Endodermal cell (in vitro differentiated cells): ENCODE results near the gene SNRNP70. TPM values are rescaled to one million over a fixed set of nuclear protein-coding genes. Genes with fewer than 3 reads are reported as not detected.
"Not testable (repeated sequence)": the region's sequence is repeated elsewhere in the genome, so short reads cannot be mapped to it uniquely, and the experiment has no call there.

Source experiments
- DNase-seq: peaks from one replicate; pipeline ENCODE4 v3.0.0-alpha.2; 2017
- H3K27ac ChIP-seq: 2 replicates; pipeline ENCODE4 v1.5.1; 2013; ENCODE audit warnings: mild to moderate bottlenecking, low read depth, low read length, moderate library complexity
- H3K27me3 ChIP-seq: 2 replicates; pipeline ENCODE4 v1.6.1; 2013; ENCODE audit warnings: mild to moderate bottlenecking, low read length, moderate library complexity; ENCODE audit not compliant: insufficient read depth, control insufficient read depth, poor library complexity, severe bottlenecking
- H3K36me3 ChIP-seq: 2 replicates; pipeline ENCODE4 v1.7.0; 2013; ENCODE audit warnings: mild to moderate bottlenecking, low read length, moderate library complexity; ENCODE audit not compliant: control insufficient read depth, insufficient read depth
- H3K4me1 ChIP-seq: one replicate; pipeline ENCODE4 v1.7.0; 2013; ENCODE audit warnings: low read length; ENCODE audit not compliant: control insufficient read depth, insufficient read depth
- H3K4me3 ChIP-seq: 2 replicates; pipeline ENCODE4 v1.5.1; 2013; ENCODE audit warnings: mild to moderate bottlenecking, low read length, moderate library complexity
- H3K9ac ChIP-seq: 2 replicates; pipeline ENCODE4 v1.6.1; 2013; ENCODE audit warnings: mild to moderate bottlenecking, low read length, moderate library complexity; ENCODE audit not compliant: poor library complexity, severe bottlenecking; ENCODE audit errors: extremely low read depth
- H3K9me3 ChIP-seq: 2 replicates; pipeline ENCODE4 v1.6.1; 2013; ENCODE audit warnings: mild to moderate bottlenecking, low read length, moderate library complexity; ENCODE audit not compliant: control insufficient read depth
- H3K27ac Mint-ChIP-seq: 2 replicates; pipeline ENCODE4 v1.8.0; 2020; ENCODE audit warnings: mixed read lengths
- H3K27me3 Mint-ChIP-seq: 2 replicates; pipeline ENCODE4 v1.8.0; 2021; ENCODE audit warnings: mild to moderate bottlenecking, mixed read lengths; ENCODE audit not compliant: insufficient read depth
- H3K36me3 Mint-ChIP-seq: 2 replicates; pipeline ENCODE4 v1.8.0; 2020; ENCODE audit warnings: low read depth, mixed read lengths
- H3K4me1 Mint-ChIP-seq: 2 replicates; pipeline ENCODE4 v1.8.0; 2020; ENCODE audit warnings: mixed read lengths
- H3K4me3 Mint-ChIP-seq: 2 replicates; pipeline ENCODE4 v1.8.0; 2020; ENCODE audit warnings: mild to moderate bottlenecking, moderate library complexity, mixed read lengths
- H3K9me3 Mint-ChIP-seq: 2 replicates; pipeline ENCODE4 v1.8.0; 2020; ENCODE audit warnings: mild to moderate bottlenecking, mixed read lengths
- CTCF ChIP-seq: fragments of 200-600 bp; sonication (generic); conservative IDR thresholded peaks from 2 replicates; pipeline ENCODE4 v1.5.0; 2021; ENCODE audit warnings: antibody characterized with exemption, mild to moderate bottlenecking
- WGBS, 2 experiments: methylation state at CpG; one replicate each; pipeline versions ENCODE4 v1.1.5 to v1.1.7; 2013; ENCODE audit warnings: missing lambda C conversion rate in 2 of 2, mixed read lengths in 1 of 2; ENCODE audit not compliant: insufficient coverage in 1 of 2, insufficient read length in 1 of 2; 5-methylcytosine and 5-hydroxymethylcytosine counted together
- total RNA-seq, 2 donors: library from RNA; stranded (reverse); fragmentation: NEBNext Ultra II Directional in 1 of 2; extraction: Animal tissue kit (Norgen Biotek cat#: 25700) in 1 of 2; gene quantifications; 2 replicates in 1 of 2; 3 replicates in 1 of 2; pipeline ENCODE4 v1.2.1, GENCODE V29; 2021

Gene SNRNP70
- total RNA-seq, 2 donors from 2014 or later: 284 to 292 TPM

- Mint-ChIP-seq H3K27ac (no peak overlapping the region), H3K4me3 (no peak overlapping the region), H3K27me3 (peaks cover 75% of the 10 kb centered on the region), H3K4me1 (peaks cover 2% of the 10 kb centered on the region), H3K36me3 (no peaks in the 10 kb centered on the region), H3K9me3 (no peaks in the 10 kb centered on the region)
- no peak overlapping the region for H3K27ac ChIP-seq
- no peaks in the 10 kb centered on the region for H3K4me1 ChIP-seq
- peak; percentile 75 for DNase-seq
- H3K27me3 ChIP-seq: peaks cover 20% of the 10 kb centered on the region
- TF ChIP-seq CTCF: no peak
- H3K9ac ChIP-seq: no peak overlapping the region
- no peak overlapping the region for H3K4me3 ChIP-seq
- WGBS, 2 experiments: 67 to 68% methylated on average over 13 to 23 of the region's 23 CpGs
- H3K36me3 ChIP-seq: no peaks in the 10 kb centered on the region
- no peaks in the 10 kb centered on the region for H3K9me3 ChIP-seq
These were observed 39.9 kb downstream of the SNRNP70 start for GRCh38 chr19:49125025-49125731.

GRCh38 chr19:49126575-49126974 lies 41.3 kb downstream of the SNRNP70 start:
- TF ChIP-seq CTCF: no peak
- Histone ChIP-seq H3K4me1 (no peaks in the 10 kb centered on the region), H3K36me3 (no peaks in the 10 kb centered on the region), H3K9ac (no peak overlapping the region), H3K27ac (no peak overlapping the region), H3K27me3 (peaks cover 9% of the 10 kb centered on the region), H3K4me3 (no peak overlapping the region), H3K9me3 (no peaks in the 10 kb centered on the region)
- 87 to 100% methylated on average over 1 to 3 of the region's 4 CpGs for WGBS, 2 experiments
- no peak overlapping the region for H3K4me3 Mint-ChIP-seq
- H3K36me3 Mint-ChIP-seq: no peaks in the 10 kb centered on the region
- no peak overlapping the region for H3K27ac Mint-ChIP-seq
- peaks cover 2% of the 10 kb centered on the region for H3K4me1 Mint-ChIP-seq
- DNase-seq: no peak
- peaks cover 62% of the 10 kb centered on the region for H3K27me3 Mint-ChIP-seq
- no peaks in the 10 kb centered on the region for H3K9me3 Mint-ChIP-seq

GRCh38 chr19:49127225-49127624 lies 42.0 kb downstream of the SNRNP70 start:
- H3K36me3 Mint-ChIP-seq, H3K4me1 ChIP-seq, DNase-seq, H3K27me3 ChIP-seq, H3K9me3 Mint-ChIP-seq, H3K36me3 ChIP-seq, H3K9me3 ChIP-seq, H3K9ac ChIP-seq, H3K4me1 Mint-ChIP-seq, H3K27ac Mint-ChIP-seq, H3K27ac ChIP-seq, H3K4me3 Mint-ChIP-seq: not testable (repeated sequence)
- 97 to 98% methylated on average over 7 to 12 of the region's 12 CpGs for WGBS, 2 experiments
- H3K27me3 Mint-ChIP-seq: peaks cover 57% of the 10 kb centered on the region
- H3K4me3 ChIP-seq: peak overlapping the region; percentile 72
